ENCODE measurements around the gene HEATR5A. TPM values are rescaled to one million over a fixed set of nuclear protein-coding genes. Genes with fewer than 3 reads are reported as not detected.

The HEATR5A gene
- polyA plus RNA-seq, 1 of the 3 experiments (the other 2 are of a cell fraction): 7.1 TPM

GRCh38 chr14:31456841-31457664 lies 36.7 kb upstream of the HEATR5A start, which contains the start of gene DTD2:
Gene DTD2 (minus strand): TSS chr14:31457506. CDS start chr14:31457393, 113 bp downstream.
- no peaks in the 10 kb centered on the region for H4K20me1 ChIP-seq (ENCODE audit: insufficient read depth)
- peaks cover 12 to 13% of the 10 kb centered on the region in 2 experiments; a peak in 2 of 4 replicates for H3K4me1 ChIP-seq (ENCODE audit: control insufficient read depth in 1 of 2, insufficient read depth in 2 of 2, low read depth in 1 of 2, low read length in 1 of 2)
- no peaks in the 10 kb centered on the region for H3K9me2 ChIP-seq
- H3K27ac ChIP-seq (ENCODE audit: low read depth in 2 of 2, low read length in 1 of 2): peak within 1 kb of the TSS; percentile 77 to 92
- POLR2A ChIA-PET: interaction anchor here (0.6 to 1.8 kb wide), 5 partner anchors 22 to 621 kb away, joined by 3 to 15 read pairs (median 3); partner anchors contain the start of gene HEATR5A
- no peaks in the 10 kb centered on the region for H3K27me3 ChIP-seq (ENCODE audit: insufficient read depth)
- peaks cover 4 to 5% of the 10 kb centered on the region in 2 experiments for H3K36me3 ChIP-seq (replicated peaks in 1 of 2; ENCODE audit: control insufficient read depth in 1 of 2, insufficient read depth in 2 of 2, low read length in 1 of 2)
- H3K9me3 ChIP-seq: no peaks in the 10 kb centered on the region
- CTCF ChIA-PET: interaction anchor here (0.7 to 1.9 kb wide), 8 partner anchors 23 to 1080 kb away, joined by 3 to 5 read pairs (median 3); partner anchors contain the start of genes HEATR5A and HECTD1
- peak within 1 kb of the TSS; percentile 79 for H3K4me2 ChIP-seq
- H3K9ac ChIP-seq: peak within 1 kb of the TSS; percentile 78
- H3F3A ChIP-seq (replicated peaks; ENCODE audit: insufficient read depth): no peaks in the 10 kb centered on the region
- peak within 1 kb of the TSS; percentile 64 to 77 for H3K4me3 ChIP-seq (ENCODE audit: low read depth in 2 of 2, low read length in 1 of 2)
- H2AFZ ChIP-seq (ENCODE audit: low read depth): peak within 1 kb of the TSS; percentile 97
- peaks cover 25% of the 10 kb centered on the region for H3K79me2 ChIP-seq (ENCODE audit: insufficient read depth)
- 5% methylated on average over 40 of the region's 70 CpGs for WGBS (ENCODE audit: low lambda C conversion rate)
- peak; percentile 94 for DNase-seq
- TF ChIP-seq TEAD4 (IDR thresholded peaks at IDR 0.05; ENCODE audit: borderline replicate concordance, insufficient read depth) (no peak), FOSL2 (IDR thresholded peaks at IDR 0.05; ENCODE audit: borderline replicate concordance, low read depth) (no peak), RCOR1 (IDR thresholded peaks at IDR 0.05; ENCODE audit: low read length) (peak; percentile 7; the same call in 1 of the 2 replicates), NFIC (IDR thresholded peaks at IDR 0.05; ENCODE audit: borderline replicate concordance) (no peak), MEF2A (IDR thresholded peaks at IDR 0.05; ENCODE audit: borderline replicate concordance, low read depth) (no peak), GABPA (IDR thresholded peaks at IDR 0.05; ENCODE audit: low read depth) (no peak), USF1 (IDR thresholded peaks at IDR 0.05; ENCODE audit: borderline replicate concordance, low read depth) (peak; percentile 37; the same call in 1 of the 2 replicates), RAD21 (IDR thresholded peaks at IDR 0.05; ENCODE audit: low read length) (peak; percentile 42; the same call in 1 of the 2 replicates), ZBTB33 (IDR thresholded peaks at IDR 0.05; ENCODE audit: borderline replicate concordance, low read depth) (no peak), EZH2phosphoT487 (IDR thresholded peaks at IDR 0.05; ENCODE audit: borderline replicate concordance, low read depth) (no peak), MXI1 (IDR thresholded peaks at IDR 0.05; ENCODE audit: low read depth, low read length) (peak; percentile 92), RFX5 (IDR thresholded peaks at IDR 0.05; ENCODE audit: low read length) (no peak), YY1 (IDR thresholded peaks at IDR 0.05; ENCODE audit: low read depth) (no peak), JUND (IDR thresholded peaks at IDR 0.05) (no peak), EP300 (IDR thresholded peaks at IDR 0.05; ENCODE audit: borderline replicate concordance in 1 of 2, low read depth in 1 of 2, low read length in 1 of 2) (no peak), CTCF (IDR thresholded peaks at IDR 0.05) (no peak), RXRA (IDR thresholded peaks at IDR 0.05; ENCODE audit: borderline replicate concordance, low read depth) (no peak), MAX (IDR thresholded peaks at IDR 0.05; ENCODE audit: low read depth) (peak; percentile 93; the same call in 1 of the 2 replicates), TCF12 (IDR thresholded peaks at IDR 0.05) (no peak), TAF1 (IDR thresholded peaks at IDR 0.05; ENCODE audit: borderline replicate concordance, low read depth, low read length) (peak; percentile 86), POLR2AphosphoS5 (IDR thresholded peaks at IDR 0.05; ENCODE audit: low read depth, low read length) (peak; percentile 90), CHD2 (IDR thresholded peaks at IDR 0.05; ENCODE audit: low read length, partially characterized antibody) (peak; percentile 28), SMC3 (IDR thresholded peaks at IDR 0.05; ENCODE audit: low read depth, low read length) (no peak)
- TF ChIP-seq, protein P1, sequence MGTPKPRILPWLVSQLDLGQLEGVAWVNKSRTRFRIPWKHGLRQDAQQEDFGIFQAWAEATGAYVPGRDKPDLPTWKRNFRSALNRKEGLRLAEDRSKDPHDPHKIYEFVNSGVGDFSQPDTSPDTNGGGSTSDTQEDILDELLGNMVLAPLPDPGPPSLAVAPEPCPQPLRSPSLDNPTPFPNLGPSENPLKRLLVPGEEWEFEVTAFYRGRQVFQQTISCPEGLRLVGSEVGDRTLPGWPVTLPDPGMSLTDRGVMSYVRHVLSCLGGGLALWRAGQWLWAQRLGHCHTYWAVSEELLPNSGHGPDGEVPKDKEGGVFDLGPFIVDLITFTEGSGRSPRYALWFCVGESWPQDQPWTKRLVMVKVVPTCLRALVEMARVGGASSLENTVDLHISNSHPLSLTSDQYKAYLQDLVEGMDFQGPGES (IDR thresholded peaks at IDR 0.05; ENCODE audit: low read depth, low read length): no peak
- TF ChIP-seq, protein P2, sequence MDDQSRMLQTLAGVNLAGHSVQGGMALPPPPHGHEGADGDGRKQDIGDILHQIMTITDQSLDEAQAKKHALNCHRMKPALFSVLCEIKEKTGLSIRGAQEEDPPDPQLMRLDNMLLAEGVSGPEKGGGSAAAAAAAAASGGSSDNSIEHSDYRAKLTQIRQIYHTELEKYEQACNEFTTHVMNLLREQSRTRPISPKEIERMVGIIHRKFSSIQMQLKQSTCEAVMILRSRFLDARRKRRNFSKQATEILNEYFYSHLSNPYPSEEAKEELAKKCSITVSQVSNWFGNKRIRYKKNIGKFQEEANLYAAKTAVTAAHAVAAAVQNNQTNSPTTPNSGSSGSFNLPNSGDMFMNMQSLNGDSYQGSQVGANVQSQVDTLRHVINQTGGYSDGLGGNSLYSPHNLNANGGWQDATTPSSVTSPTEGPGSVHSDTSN (IDR thresholded peaks at IDR 0.05): no peak
